HG02763 (cell line): ENCODE data around the gene NPIPA7.
"Not testable (repeated sequence)": the region's sequence is repeated elsewhere in the genome, so short reads cannot be mapped to it uniquely, and the experiment has no call there.

Experiments
- ATAC-seq: cut with Tn5 transposase; IDR thresholded peaks from one replicate; pipeline ENCODE4 v1.9.1; 2021; ENCODE audit warnings: mild to moderate bottlenecking, moderate library complexity; ENCODE audit not compliant: unreplicated experiment

The NPIPA7 gene

DNA sequence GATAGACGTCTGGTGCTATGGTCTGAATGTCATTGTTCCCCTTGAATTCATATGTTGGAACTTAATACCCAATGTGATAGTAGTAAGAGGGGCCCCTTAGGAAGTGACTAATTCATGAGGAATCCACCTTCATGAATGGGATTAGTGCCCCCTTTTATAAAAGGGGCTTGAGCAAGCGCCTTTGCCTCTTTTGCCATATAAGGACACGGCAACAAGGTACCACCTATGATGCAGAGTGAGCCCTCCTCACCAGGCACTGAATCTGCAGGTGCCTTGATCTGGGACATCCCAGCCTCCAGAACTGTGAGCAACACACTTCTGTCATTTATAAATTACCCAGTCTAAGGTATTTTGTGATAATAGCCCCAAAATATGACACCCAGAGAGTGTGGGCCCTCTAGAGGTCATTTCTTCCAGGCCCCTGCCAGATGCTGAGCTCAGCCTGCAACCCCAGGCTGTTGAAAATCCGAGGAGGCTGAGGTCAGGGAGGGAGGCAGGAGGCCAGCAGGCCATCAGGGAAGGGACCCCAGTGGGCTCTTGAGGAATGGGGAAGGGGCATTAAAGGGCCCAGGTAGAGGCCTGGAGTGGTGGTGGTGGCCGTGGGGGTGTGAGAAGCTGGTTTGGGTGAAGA lies 39.1 kb downstream of the NPIPA7 start:
- ATAC-seq = not testable (repeated sequence)

DNA sequence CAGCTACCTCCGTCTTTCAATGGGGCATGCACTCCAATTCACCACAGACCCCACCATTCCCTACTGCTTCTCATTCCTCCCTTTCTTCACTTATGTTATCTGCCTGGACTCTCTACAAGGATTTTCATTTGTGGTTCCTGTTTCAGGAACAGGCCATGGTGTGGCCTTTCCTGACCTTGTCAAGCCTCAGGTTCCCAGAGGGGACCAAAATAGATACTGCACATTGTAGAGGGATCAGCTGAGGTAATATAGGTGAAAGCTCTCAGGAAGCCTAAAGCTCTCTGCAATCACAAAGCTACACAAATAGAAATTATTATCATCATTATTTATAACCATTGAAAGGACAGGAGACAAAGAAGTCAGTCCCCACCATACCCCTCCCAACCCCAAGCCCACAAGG lies 41.6 kb downstream of the NPIPA7 start:
- not testable (repeated sequence) for ATAC-seq

DNA sequence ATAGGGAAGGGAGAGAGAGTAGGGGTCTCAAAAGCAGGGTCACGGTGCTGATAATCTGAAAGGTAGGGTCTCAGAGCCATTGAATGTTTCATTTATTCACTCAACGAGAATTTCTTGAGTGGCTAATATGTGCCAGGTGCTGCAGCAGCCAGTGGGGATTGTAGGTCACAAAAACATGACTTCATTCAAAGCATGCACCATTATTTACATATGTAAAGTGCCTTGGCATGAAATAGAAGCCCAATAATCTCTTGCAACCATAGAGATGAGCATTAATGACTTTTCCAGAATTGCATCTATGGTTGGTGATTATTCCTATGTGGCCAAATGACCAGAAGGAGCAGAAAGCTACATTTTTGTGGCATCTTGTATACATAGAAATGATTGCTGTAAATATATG lies 46.2 kb downstream of the NPIPA7 start:
- ATAC-seq = not testable (repeated sequence)

DNA sequence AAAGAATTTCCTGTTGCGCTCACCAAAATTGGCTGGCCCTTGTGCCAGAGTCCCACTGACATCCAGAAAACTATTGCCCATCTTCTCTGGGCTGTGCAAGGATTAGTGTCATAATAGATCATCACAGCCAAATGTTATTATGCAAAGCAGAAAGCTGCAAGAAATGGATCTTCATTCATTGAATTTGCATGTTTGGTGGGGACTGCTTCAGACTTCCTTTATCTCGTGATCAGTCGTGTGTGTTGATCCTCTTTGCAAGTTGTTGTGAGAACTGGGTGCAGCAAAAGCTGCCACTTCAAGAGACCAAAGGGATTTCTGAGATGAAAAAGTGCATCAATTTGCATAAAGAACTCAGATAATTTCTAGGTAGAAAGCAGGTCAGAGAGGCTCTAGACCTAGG lies 52.2 kb downstream of the NPIPA7 start:
- not testable (repeated sequence) for ATAC-seq

DNA sequence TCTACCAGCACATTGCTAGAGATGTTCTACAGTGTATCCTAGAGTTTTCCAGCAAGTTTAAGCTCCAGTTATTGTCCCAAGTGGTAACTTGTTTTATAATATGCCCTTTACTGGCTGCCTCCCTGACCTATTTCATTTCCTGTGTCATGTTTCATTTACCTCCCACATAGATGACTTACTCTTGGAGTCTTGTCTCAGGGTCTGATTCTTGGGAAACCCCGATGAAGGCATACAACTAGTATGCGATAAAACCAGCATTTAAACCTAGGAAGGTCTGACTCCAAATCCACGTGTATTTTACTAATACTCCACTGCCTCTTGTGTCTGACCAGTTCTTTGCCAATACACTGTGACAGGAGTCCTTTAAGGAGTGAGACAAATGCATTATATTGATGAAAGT lies 55.8 kb downstream of the NPIPA7 start:
- not testable (repeated sequence) for ATAC-seq

DNA sequence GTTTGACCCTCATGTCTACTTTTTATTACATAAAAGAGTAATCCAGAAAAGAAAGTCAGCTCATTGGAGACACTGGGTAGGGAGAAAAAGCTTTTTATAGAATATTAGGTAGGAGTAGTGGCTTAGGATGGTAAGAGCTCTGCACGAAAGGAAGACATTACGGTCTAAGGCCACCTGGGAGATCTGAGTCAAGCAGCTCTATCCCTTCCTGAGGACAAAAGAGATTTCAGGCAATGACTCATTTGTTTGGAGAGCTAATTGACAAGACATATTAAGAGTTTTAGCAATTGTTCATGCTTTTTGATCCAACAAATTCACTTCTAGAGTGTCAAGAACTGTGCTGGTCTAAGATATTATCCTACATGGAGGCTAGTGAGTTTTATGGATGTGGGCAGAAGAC lies 62.5 kb downstream of the NPIPA7 start:
- not testable (repeated sequence) for ATAC-seq
